Ovary (tissue), 9 donors: ENCODE data around the gene AOPEP. TPM values are rescaled to one million over a fixed set of nuclear protein-coding genes. Genes with fewer than 3 reads are reported as not detected.

Experiments
- DNase-seq, 5 donors: peaks; one replicate each; pipeline ENCODE4 v3.0.0-alpha.2; 2019 to 2020
- H3K27ac ChIP-seq, 2 donors: fragments of 200-600 bp; one replicate each; pipeline versions ENCODE4 v1.5.1 to v1.8.0; 2019 to 2022
- H3K27me3 ChIP-seq: fragments of 200-600 bp; one replicate; pipeline ENCODE4 v1.8.0; 2022
- H3K36me3 ChIP-seq: fragments of 200-600 bp; sonication (generic); one replicate; pipeline ENCODE4 v1.5.1; 2019
- H3K4me1 ChIP-seq: one replicate; pipeline ENCODE4 v1.8.1; 2013; ENCODE audit warnings: mild to moderate bottlenecking, moderate library complexity; ENCODE audit not compliant: insufficient read depth
- H3K4me3 ChIP-seq: fragments of 200-600 bp; sonication (generic); one replicate; pipeline ENCODE4 v1.5.1; 2017
- H3K9me3 ChIP-seq, 2 donors: fragments of 200-600 bp in 1 of 2; sonication (generic) in 1 of 2; one replicate each; pipeline versions ENCODE4 v1.5.1 to v1.8.1; 2013 to 2019; ENCODE audit warnings: mild to moderate bottlenecking in 1 of 2, moderate library complexity in 1 of 2
- EP300 ChIP-seq: sonication (generic); formaldehyde crosslinking; IDR thresholded peaks from one replicate; pipeline ENCODE4 v1.6.1; 2017; ENCODE audit warnings: antibody characterized with exemption
- POLR2A ChIP-seq: fragments of 450-650 bp; IDR thresholded peaks from one replicate; pipeline ENCODE4 v1.6.1; 2017; ENCODE audit warnings: antibody characterized with exemption, mild to moderate bottlenecking, moderate library complexity
- WGBS, 3 donors: extraction: QIAGEN DNeasy Blood & Tissue Kit in 1 of 3; methylation state at CpG; one replicate each; pipeline versions ENCODE4 v1.1.5 to v1.1.7; 2013 to 2017; 5-methylcytosine and 5-hydroxymethylcytosine counted together
- intact Hi-C, 4 donors: fragments of 100-400 bp; cut with DNase I; formaldehyde crosslinking; loops; one replicate each; pipeline versions ENCODE4 v1.11.0 to v1.15.1; 2022 to 2023
- polyA plus RNA-seq, 2 donors: library from polyadenylated mRNA; stranded (reverse); fragments of 200-250 nt in 1 of 2; fragments of 350-450 nt in 1 of 2; fragmentation: Illumina TruSeq in 1 of 2; extraction: RNeasy Lipid Tissue Mini Kit (QIAGEN cat#74804) in 1 of 2; gene quantifications; one replicate each; pipeline ENCODE4 v1.2.3, GENCODE V29; 2013 to 2014
- total RNA-seq, 7 donors: library from RNA; depleted of rRNA in 2 of 7; stranded (reverse); fragments of >200 nt in 2 of 7; fragmentation: NEBNext Ultra II Directional in 3 of 7; extraction: Animal tissue kit (Norgen Biotek cat#: 25700) in 3 of 7; gene quantifications; one replicate each; pipeline versions ENCODE4 v1.1.0 to v1.2.4, GENCODE V29; 2016 to 2023
- TF ChIP-seq, protein P1 (sequence below), 3 donors: fragments of 450-650 bp in 2 of 3; fragments of 200-600 bp in 1 of 3; IDR thresholded peaks; one replicate each; pipeline versions ENCODE4 v1.5.1 to v1.8.0; 2016 to 2022; ENCODE audit warnings: antibody characterized with exemption in 3 of 3, mild to moderate bottlenecking in 1 of 3
- donor health status: DM: no; HTN: no; CAD: no; lungs with moderate emphysema.
- donor health status: DM: no; HTN: no; CAD: no.
- donor health status: Bipolar disorder and iron deficiency.
- donor health status: DM: yes; HTN: yes; CAD: no.
- donor health status: DM: no; HTN: no; CAD: no.
- donor health status: DM: yes; HTN: yes; CAD: no.

AOPEP gene
- total and polyA plus RNA-seq, 9 donors: 40.0 to 141 (median 82.1) TPM

DNA sequence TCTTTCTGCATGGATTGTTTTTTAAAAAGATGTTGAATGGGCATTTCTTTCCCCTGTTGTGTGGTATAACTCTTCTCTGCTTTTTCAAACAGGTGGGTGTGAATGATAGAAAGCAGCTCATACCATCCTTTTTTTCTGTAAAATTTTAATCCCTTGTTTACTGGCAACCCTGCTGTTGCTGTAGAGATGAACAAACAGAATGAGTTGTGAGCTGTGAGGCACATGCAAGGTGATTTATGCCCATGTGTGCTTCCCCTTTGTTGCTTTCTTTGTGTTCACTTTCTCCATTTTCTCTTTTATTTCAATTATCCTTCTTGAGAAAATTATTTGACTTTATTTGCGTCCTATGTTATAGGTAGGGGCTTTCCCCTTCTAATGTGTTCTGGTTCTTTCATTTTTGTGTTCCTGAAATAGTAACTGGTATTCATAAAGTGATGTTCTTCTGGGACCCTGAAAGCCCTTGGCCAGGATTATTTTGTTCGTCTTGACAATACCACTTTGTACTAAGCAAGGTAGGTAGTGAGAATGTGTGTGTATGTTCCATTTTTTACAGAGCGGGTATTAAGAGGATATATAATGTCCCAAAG is 79.9 kb downstream of the AOPEP start:
- 91 to 97% (median 95%) methylated on average over 3 of the region's 3 CpGs for WGBS, 3 donors
- intact Hi-C loops: no loop called here
- no peak for TF ChIP-seq POLR2A
- TF ChIP-seq EP300: no peak
- TF ChIP-seq, protein P1, sequence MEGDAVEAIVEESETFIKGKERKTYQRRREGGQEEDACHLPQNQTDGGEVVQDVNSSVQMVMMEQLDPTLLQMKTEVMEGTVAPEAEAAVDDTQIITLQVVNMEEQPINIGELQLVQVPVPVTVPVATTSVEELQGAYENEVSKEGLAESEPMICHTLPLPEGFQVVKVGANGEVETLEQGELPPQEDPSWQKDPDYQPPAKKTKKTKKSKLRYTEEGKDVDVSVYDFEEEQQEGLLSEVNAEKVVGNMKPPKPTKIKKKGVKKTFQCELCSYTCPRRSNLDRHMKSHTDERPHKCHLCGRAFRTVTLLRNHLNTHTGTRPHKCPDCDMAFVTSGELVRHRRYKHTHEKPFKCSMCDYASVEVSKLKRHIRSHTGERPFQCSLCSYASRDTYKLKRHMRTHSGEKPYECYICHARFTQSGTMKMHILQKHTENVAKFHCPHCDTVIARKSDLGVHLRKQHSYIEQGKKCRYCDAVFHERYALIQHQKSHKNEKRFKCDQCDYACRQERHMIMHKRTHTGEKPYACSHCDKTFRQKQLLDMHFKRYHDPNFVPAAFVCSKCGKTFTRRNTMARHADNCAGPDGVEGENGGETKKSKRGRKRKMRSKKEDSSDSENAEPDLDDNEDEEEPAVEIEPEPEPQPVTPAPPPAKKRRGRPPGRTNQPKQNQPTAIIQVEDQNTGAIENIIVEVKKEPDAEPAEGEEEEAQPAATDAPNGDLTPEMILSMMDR (IDR thresholded peaks at IDR 0.05): no peak
- Histone ChIP-seq H3K4me3 (no peak overlapping the region), H3K27ac (no peak overlapping the region), H3K36me3 (no peaks in the 10 kb centered on the region), H3K27me3 (no peaks in the 10 kb centered on the region), H3K9me3 (no peaks in the 10 kb centered on the region), H3K4me1 (peaks cover 6% of the 10 kb centered on the region)
- DNase-seq: no peak

DNA sequence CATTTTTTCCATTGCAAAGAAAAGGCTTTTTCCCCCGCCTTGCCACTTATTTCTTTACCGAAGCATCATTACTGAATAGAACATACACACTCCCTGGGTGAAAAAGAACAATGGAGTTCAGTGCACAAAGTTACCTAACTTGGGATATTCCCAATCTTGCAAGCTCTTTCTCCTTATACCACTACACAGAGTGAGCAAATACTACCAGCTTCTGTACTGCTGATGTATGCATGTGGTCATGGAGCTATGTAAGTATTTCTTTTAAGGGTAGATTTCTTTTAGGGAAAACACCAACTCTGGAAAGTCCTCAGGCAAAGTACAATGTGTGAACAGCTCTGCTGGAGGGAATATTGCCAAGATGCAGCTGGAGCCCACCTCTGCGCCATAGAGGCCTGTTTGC is 81.1 kb downstream of the AOPEP start:
- no peak for TF ChIP-seq EP300
- no peak for TF ChIP-seq POLR2A
- TF ChIP-seq, protein P1 (IDR thresholded peaks at IDR 0.05): no peak
- WGBS, 3 donors: 98 to 100% (median 98%) methylated on average over 3 of the region's 3 CpGs
- Histone ChIP-seq H3K27me3 (no peaks in the 10 kb centered on the region), H3K4me1 (peaks cover 6% of the 10 kb centered on the region), H3K9me3 (no peaks in the 10 kb centered on the region), H3K36me3 (no peaks in the 10 kb centered on the region), H3K4me3 (no peak overlapping the region), H3K27ac (no peak overlapping the region)
- intact Hi-C loops: no loop called here
- DNase-seq: no peak

DNA sequence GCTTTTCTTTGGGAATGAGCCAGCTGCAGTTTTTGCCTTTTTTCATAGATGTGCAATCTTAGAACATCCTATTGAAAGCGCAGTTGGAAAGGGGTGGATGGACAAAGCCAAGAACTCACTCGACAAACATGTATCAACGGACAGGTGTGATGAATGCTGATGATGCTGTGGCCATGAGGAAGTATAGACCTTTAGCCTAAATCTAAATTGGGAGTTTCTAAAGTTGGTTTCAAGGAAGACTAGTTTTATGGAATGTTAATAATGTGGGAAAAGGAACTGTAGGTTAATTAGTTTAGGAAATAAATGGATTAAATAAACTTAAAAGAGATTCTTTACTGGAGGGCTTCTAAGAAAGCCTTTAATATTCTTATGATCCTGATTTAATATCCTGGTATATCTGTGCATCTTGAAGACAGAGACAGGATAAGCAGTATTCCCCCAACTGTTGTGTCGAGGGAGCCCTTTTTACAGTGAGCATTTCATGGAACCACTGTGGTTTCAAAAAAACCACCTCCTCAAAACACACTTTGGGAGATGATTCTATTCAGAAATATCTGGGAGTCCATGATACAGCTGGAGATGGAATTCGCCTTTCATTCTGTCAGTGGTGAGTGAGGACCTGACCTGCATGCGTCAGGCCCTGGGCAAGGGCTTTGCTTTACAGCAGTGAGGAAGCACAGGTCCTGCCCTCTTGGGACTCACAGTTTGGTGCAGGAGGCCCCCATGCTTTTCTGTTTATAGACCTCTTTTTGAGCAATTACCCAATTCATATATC is 82.6 kb downstream of the AOPEP start:
- Histone ChIP-seq H3K36me3 (no peaks in the 10 kb centered on the region), H3K27me3 (no peaks in the 10 kb centered on the region), H3K9me3 (no peaks in the 10 kb centered on the region), H3K4me3 (no peak overlapping the region), H3K4me1 (peaks cover 6% of the 10 kb centered on the region), H3K27ac (no peak overlapping the region)
- 98% methylated on average over 6 of the region's 6 CpGs for WGBS, 3 donors
- TF ChIP-seq EP300 (no peak), POLR2A (no peak)
- TF ChIP-seq, protein P1 (IDR thresholded peaks at IDR 0.05): no peak
- intact Hi-C loops: no loop called here
- no peak for DNase-seq

DNA sequence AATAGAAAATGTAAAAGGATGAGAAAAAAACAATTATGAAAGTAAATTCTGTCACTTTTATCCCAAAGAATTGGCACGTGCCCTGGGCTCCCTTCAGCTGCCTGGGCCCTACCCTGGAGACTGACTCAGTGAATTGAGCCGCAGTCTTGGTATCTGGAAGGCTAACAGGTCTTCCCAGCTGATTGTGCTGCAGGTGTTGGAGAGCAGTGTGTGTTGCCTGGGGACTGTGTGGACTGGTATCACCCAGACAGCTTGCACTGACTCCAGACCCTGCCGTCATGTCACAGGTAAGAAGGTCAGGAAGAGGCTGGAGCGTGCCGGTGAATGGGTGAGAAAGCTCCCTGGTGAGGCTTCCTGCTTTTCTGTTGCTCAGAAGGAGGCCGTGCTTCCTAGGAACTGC is 83.3 kb downstream of the AOPEP start:
- WGBS, 3 donors: 98 to 99% (median 98%) methylated on average over 6 of the region's 6 CpGs
- intact Hi-C loops: no loop called here
- DNase-seq: no peak

More for the DNA sequence above, 83.3 kb downstream of the AOPEP start:
- Histone ChIP-seq H3K4me1 (peaks cover 6% of the 10 kb centered on the region), H3K27ac (no peak overlapping the region), H3K9me3 (no peaks in the 10 kb centered on the region), H3K36me3 (no peaks in the 10 kb centered on the region), H3K27me3 (no peaks in the 10 kb centered on the region), H3K4me3 (no peak overlapping the region)
- TF ChIP-seq POLR2A (no peak), EP300 (no peak)
- TF ChIP-seq, protein P1 (IDR thresholded peaks at IDR 0.05): no peak
